CD4-positive, alpha-beta T cell (primary cell): ENCODE data around the gene COG3. TPM values are rescaled to one million over a fixed set of nuclear protein-coding genes. Genes with fewer than 3 reads are reported as not detected.

ENCODE experiments used
- ATAC-seq: fragments of 200-7000 bp; cut with Tn5 transposase; one replicate; pipeline ENCODE4 v1.10.0; 2022; ENCODE audit warnings: mild to moderate bottlenecking; ENCODE audit not compliant: poor library complexity
- CTCF ChIA-PET: fragments of 350-600 bp; sonication (Branson Sonifier 250); formaldehyde crosslinking; loops from one replicate; lab custom pipeline; 2021; ENCODE audit warnings: antibody characterized with exemption, inconsistent platforms; lab: Charles Lee
- POLR2A ChIA-PET: fragments of 350-600 bp; sonication (Branson Sonifier 250); formaldehyde crosslinking; loops from one replicate; lab custom pipeline; 2021; ENCODE audit warnings: antibody characterized with exemption, inconsistent platforms; lab: Charles Lee
- DNase-seq, 14 experiments: peaks; one replicate each; pipeline ENCODE4 v3.0.0-alpha.2; 2013 to 2020; ENCODE audit warnings: mixed read lengths in 2 of 14
- H3K27ac ChIP-seq, 2 donors: one replicate each; pipeline versions ENCODE4 v1.5.1 to v1.7.0; 2013; ENCODE audit warnings: low read length in 2 of 2, low read depth in 1 of 2, mild to moderate bottlenecking in 1 of 2
- H3K27me3 ChIP-seq, 2 experiments: 1 replicate in 1 of 2; 2 replicates in 1 of 2; pipeline versions ENCODE4 v1.6.1 to v1.7.0; 2013; ENCODE audit warnings: low read length in 2 of 2, control low read depth in 1 of 2, mild to moderate bottlenecking in 1 of 2, moderate library complexity in 1 of 2; ENCODE audit not compliant: insufficient read depth in 2 of 2, control insufficient read depth in 1 of 2
- H3K36me3 ChIP-seq: one replicate; pipeline ENCODE4 v1.6.1; 2013; ENCODE audit warnings: low read length, control low read depth; ENCODE audit not compliant: insufficient read depth
- H3K4me1 ChIP-seq: one replicate; pipeline ENCODE4 v1.6.1; 2013; ENCODE audit warnings: low read length, control low read depth; ENCODE audit not compliant: insufficient read depth
- H3K4me3 ChIP-seq: one replicate; pipeline ENCODE4 v1.5.1; 2013; ENCODE audit warnings: mild to moderate bottlenecking, low read length, moderate library complexity
- H3K9me3 ChIP-seq, 2 experiments: 1 replicate in 1 of 2; 2 replicates in 1 of 2; pipeline versions ENCODE4 v1.6.1 to v1.7.0; 2013; ENCODE audit warnings: low read length in 2 of 2, mild to moderate bottlenecking in 2 of 2, control low read depth in 1 of 2, moderate library complexity in 1 of 2; ENCODE audit not compliant: control insufficient read depth in 1 of 2, insufficient read depth in 1 of 2
- H3K27ac Mint-ChIP-seq: one replicate; pipeline ENCODE4 v1.8.0; 2020; ENCODE audit warnings: mixed read lengths
- H3K27me3 Mint-ChIP-seq: one replicate; pipeline ENCODE4 v1.8.0; 2021; ENCODE audit warnings: mixed read lengths
- H3K36me3 Mint-ChIP-seq: one replicate; pipeline ENCODE4 v1.8.0; 2021; ENCODE audit warnings: low read depth, mixed read lengths
- H3K4me1 Mint-ChIP-seq: one replicate; pipeline ENCODE4 v1.8.0; 2021; ENCODE audit warnings: low read depth, mixed read lengths
- H3K4me3 Mint-ChIP-seq: one replicate; pipeline ENCODE4 v1.8.0; 2020; ENCODE audit warnings: mild to moderate bottlenecking, mixed read lengths
- H3K9me3 Mint-ChIP-seq: one replicate; pipeline ENCODE4 v1.8.0; 2020; ENCODE audit warnings: mixed read lengths
- CTCF ChIP-seq: fragments of 200-600 bp; IDR thresholded peaks from one replicate; pipeline ENCODE4 v1.8.0; 2022; ENCODE audit warnings: antibody characterized with exemption, mild to moderate bottlenecking
- intact Hi-C, 2 experiments: fragments of 100-400 bp; cut with DNase I in 1 of 2; cut with micrococcal nuclease in 1 of 2; formaldehyde crosslinking; loops; one replicate each; pipeline versions ENCODE4 v1.15.1 to v1.9.0; 2023 to 2025; cut with DNase I, micrococcal nuclease
- total RNA-seq, 174 experiments: library from RNA in 2 of 174; stranded (reverse) in 2 of 174; gene quantifications; one replicate each; pipeline ENCODE4 v1.2.3 and lab custom pipeline; 2021 to 2026

Gene COG3
- total RNA-seq, 2 experiments from 2014 or later: 52.8 to 57.0 TPM

- CTCF ChIA-PET: no interaction called here
- Mint-ChIP-seq H3K27me3 (no peaks in the 10 kb centered on the region), H3K27ac (no peak overlapping the region)
Observed at GRCh38 chr13:45433381-45433790, 31.4 kb upstream of the COG3 start.

DNA sequence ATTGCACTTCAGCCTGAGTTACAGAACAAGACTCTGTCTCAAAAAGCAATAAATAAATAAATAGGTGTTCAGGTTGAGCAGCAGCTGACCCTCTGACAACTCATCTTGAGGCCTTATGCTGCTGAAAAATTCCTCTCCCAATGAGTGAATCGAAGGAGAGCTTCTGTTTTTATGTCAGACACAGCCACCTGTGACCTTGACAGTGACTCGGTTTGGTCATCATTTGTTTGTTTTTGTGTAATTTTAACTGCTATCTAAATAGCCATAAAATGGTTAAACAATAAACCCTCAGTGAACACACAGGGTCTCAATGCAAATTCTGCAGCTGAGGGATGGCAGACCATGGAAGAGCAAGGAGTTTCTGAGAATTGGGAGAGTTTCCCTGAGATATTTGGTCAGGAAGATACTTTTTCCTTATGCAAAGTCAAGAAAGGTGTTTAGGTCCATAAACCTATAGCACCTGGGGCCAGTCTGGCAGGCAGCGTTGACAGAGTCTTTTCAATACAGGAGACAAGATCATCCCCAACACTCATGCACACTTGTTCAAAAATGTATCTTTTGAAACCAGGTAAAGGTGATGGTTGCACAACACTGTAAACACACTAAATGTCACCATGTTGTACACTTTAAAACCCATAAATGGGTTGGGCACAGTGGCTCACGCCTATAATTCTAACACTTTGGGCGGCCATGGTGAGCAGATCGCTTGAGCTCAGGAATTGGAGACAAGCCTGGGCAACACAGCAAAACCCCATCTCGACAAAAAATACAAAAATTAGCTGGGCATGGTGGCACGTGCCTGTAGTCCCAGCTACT lies 30.0 kb upstream of the COG3 start:
- Histone ChIP-seq H3K9me3 (no peaks in the 10 kb centered on the region), H3K27ac (no peak overlapping the region), H3K4me1 (no peaks in the 10 kb centered on the region), H3K4me3 (no peak overlapping the region), H3K27me3 (no peaks in the 10 kb centered on the region), H3K36me3 (no peaks in the 10 kb centered on the region)
- Mint-ChIP-seq H3K4me1 (no peaks in the 10 kb centered on the region), H3K36me3 (no peaks in the 10 kb centered on the region), H3K4me3 (no peak overlapping the region), H3K9me3 (no peaks in the 10 kb centered on the region), H3K27ac (no peak overlapping the region), H3K27me3 (no peaks in the 10 kb centered on the region)
- CTCF ChIA-PET: no interaction called here
- ATAC-seq (no peak), DNase-seq (no peak)
- POLR2A ChIA-PET: no interaction called here
- TF ChIP-seq CTCF: no peak
- intact Hi-C loops: no loop called here

More at GRCh38 chr13:45433381-45433790, 31.4 kb upstream of the COG3 start:
- Mint-ChIP-seq H3K36me3 (no peaks in the 10 kb centered on the region), H3K9me3 (no peaks in the 10 kb centered on the region), H3K4me1 (no peaks in the 10 kb centered on the region), H3K4me3 (no peak overlapping the region)
- Histone ChIP-seq H3K4me1 (no peaks in the 10 kb centered on the region), H3K9me3 (no peaks in the 10 kb centered on the region), H3K36me3 (no peaks in the 10 kb centered on the region), H3K27me3 (no peaks in the 10 kb centered on the region), H3K27ac (no peak overlapping the region), H3K4me3 (no peak overlapping the region)
- no peak for ATAC-seq
- intact Hi-C loops: no loop called here
- DNase-seq: no peak
- POLR2A ChIA-PET: no interaction called here
- no peak for TF ChIP-seq CTCF

DNA sequence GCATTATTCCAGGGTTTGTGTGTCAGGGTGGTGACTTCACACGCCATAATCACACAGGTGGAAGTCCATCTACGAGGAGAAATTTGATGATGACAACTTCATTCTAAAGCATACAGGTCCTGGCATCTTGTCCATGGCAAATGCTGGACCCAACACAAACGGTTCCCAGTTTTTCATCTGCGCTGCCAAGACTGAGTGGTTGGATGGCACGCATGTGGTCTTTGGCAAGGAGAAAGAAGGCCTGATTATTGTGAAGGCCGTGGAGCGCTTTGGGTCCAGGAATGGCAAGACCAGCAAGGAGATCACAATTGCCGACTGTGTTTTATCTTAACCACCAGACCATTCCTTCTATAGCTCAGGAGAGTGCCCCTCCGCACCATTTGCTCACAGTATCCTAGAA lies 28.4 kb upstream of the COG3 start:
- TF ChIP-seq CTCF: no peak
- DNase-seq: no peak

More for the DNA sequence above, 28.4 kb upstream of the COG3 start:
- no peaks in the 10 kb centered on the region for H3K27me3 ChIP-seq
- ChIA-PET POLR2A (no interaction called here), CTCF (no interaction called here)
- H3K4me1 Mint-ChIP-seq: no peaks in the 10 kb centered on the region
- no peaks in the 10 kb centered on the region for H3K9me3 Mint-ChIP-seq
- H3K27ac ChIP-seq: no peak overlapping the region
- no peak overlapping the region for H3K27ac Mint-ChIP-seq
- H3K4me1 ChIP-seq: no peaks in the 10 kb centered on the region
- no peaks in the 10 kb centered on the region for H3K36me3 ChIP-seq
- no peak for ATAC-seq
- H3K9me3 ChIP-seq: no peaks in the 10 kb centered on the region
- no peak overlapping the region for H3K4me3 Mint-ChIP-seq
- H3K4me3 ChIP-seq: no peak overlapping the region
- no peaks in the 10 kb centered on the region for H3K36me3 Mint-ChIP-seq
- H3K27me3 Mint-ChIP-seq: no peaks in the 10 kb centered on the region
- intact Hi-C loops: no loop called here
